Bladder microvascular endothelial cell (primary cell): ENCODE measurements around the gene OR52B4. TPM values are rescaled to one million over a fixed set of nuclear protein-coding genes. Genes with fewer than 3 reads are reported as not detected.

Experiments
- total RNA-seq: library from RNA; depleted of rRNA; stranded (reverse); fragments of >200 nt; gene quantifications from 2 replicates; pipeline ENCODE4 v1.2.3, GENCODE V29; 2014

OR52B4 gene
- not detected in 2 replicates for total RNA-seq

GRCh38 chr11:4368286-4368685 lies at the start of gene OR52B4:
TSS of gene OR52B4 (minus strand) at chr11:4368386. CDS start at chr11:4368295, 91 bp downstream.

GRCh38 chr11:4393209-4393857 lies 25.1 kb upstream of the OR52B4 start, which contains the start of gene TRIM21:
TSS of gene TRIM21 (minus strand) at chr11:4393702. CDS start at chr11:4390409, 3,293 bp downstream.

Other genes with a start within 250 kb of the OR52B4 start
- 37.0 and 37.7 TPM in 2 replicates for gene TRIM21, start 25.3 kb upstream of the OR52B4 start, total RNA-seq
- gene OR52K2, start 80.9 kb upstream of the OR52B4 start, total RNA-seq, result not detected in 2 replicates
- gene OR52K1, start 114.3 kb upstream of the OR52B4 start, total RNA-seq, result not detected in 2 replicates
- gene OR52M1, start 176.8 kb upstream of the OR52B4 start, total RNA-seq, result not detected in 2 replicates
- not detected in 2 replicates for gene OR52I2, start 213.4 kb upstream of the OR52B4 start, total RNA-seq
- not detected in 2 replicates for gene OR52I1, start 225.7 kb upstream of the OR52B4 start, total RNA-seq
- gene TRIM68, start 239.8 kb upstream of the OR52B4 start, total RNA-seq, result 8.3 and 12.3 TPM in 2 replicates